ENCODE data around the gene SPIRE1.

- TF ChIP-seq, protein P1, sequence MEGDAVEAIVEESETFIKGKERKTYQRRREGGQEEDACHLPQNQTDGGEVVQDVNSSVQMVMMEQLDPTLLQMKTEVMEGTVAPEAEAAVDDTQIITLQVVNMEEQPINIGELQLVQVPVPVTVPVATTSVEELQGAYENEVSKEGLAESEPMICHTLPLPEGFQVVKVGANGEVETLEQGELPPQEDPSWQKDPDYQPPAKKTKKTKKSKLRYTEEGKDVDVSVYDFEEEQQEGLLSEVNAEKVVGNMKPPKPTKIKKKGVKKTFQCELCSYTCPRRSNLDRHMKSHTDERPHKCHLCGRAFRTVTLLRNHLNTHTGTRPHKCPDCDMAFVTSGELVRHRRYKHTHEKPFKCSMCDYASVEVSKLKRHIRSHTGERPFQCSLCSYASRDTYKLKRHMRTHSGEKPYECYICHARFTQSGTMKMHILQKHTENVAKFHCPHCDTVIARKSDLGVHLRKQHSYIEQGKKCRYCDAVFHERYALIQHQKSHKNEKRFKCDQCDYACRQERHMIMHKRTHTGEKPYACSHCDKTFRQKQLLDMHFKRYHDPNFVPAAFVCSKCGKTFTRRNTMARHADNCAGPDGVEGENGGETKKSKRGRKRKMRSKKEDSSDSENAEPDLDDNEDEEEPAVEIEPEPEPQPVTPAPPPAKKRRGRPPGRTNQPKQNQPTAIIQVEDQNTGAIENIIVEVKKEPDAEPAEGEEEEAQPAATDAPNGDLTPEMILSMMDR (conservative IDR thresholded peaks at IDR 0.05; ENCODE audit: low read length) = no peak
- TF ChIP-seq EZH2phosphoT487 (IDR thresholded peaks at IDR 0.05; ENCODE audit: borderline replicate concordance, low read depth, low read length) = no peak
Measured at GRCh38 chr18:12574494-12575185, 83.3 kb downstream of the SPIRE1 start.
